GM21447 (cell line): ENCODE data around the gene ST6GALNAC3.

Experiments
- ATAC-seq: cut with Tn5 transposase; IDR thresholded peaks from one replicate; pipeline ENCODE4 v1.9.1; 2021; ENCODE audit not compliant: unreplicated experiment

The ST6GALNAC3 gene

GRCh38 chr1:76140227-76140626 lies 65.7 kb downstream of the ST6GALNAC3 start:
- ATAC-seq: no peak

DNA sequence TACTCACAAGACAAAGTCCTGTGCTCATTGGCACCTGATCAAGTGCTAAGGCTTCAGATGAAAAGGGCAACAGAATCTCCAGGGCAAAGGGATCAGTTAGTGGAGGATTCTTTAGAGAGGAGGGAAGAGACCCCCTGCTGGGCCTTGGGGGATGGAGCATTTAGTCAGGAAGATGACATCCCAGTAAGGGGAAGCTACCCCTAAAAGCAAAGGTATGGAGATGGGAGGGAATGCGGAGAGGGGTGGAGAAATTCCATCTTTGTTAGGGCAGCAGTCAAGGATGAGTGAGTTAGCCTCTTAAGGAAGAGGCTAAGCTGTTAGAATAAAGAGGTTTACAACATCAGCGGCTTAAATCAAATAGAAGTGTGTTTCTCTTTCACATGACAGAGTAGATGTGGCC lies 67.4 kb downstream of the ST6GALNAC3 start:
- ATAC-seq: no peak

- ATAC-seq: no peak
Measured at GRCh38 chr1:76142771-76143540, 68.4 kb downstream of the ST6GALNAC3 start.

GRCh38 chr1:76144247-76144646 lies 69.7 kb downstream of the ST6GALNAC3 start:
- no peak for ATAC-seq

- ATAC-seq: no peak
Measured at GRCh38 chr1:76145332-76145731, 70.8 kb downstream of the ST6GALNAC3 start.

DNA sequence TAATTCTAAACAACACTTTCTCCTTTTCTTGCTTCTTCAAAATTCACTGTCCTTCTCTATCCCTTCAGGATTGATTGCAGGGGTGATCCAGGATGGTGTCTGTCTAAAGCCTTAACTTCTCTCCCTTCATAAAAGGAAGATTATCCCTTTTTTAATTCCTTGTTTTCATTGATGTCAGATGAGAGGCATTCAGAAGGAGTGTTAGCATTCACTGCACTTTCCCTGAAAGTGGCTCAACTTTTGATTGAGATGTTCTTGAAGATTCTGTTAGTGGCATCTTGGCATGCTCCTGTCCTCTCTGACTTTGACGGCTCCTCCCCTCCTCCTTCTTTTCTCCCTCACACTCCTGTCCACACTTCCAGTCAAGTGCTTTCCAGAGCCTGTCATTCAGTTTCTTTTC lies 71.6 kb downstream of the ST6GALNAC3 start:
- ATAC-seq: no peak

- ATAC-seq: no peak
Measured at GRCh38 chr1:76147917-76148316, 73.4 kb downstream of the ST6GALNAC3 start.

DNA sequence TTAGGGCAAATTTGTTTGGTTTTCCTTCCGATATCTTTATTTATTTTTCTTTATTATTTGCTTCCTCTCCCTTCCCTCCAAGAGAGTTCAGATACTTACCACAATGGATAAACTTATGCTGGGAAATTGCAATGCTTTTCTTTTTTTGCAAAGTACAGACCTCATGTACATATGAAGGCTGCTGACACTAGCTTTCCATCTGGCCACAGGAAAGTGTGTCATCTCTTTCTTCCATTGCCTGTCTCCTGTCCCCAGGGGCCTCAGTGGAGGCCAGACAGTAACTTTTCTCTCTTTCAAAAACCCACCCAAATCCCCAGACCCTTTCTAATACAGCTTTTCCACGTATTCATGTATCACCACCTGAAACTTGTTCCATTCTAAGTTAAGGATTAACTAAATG lies 73.9 kb downstream of the ST6GALNAC3 start:
- ATAC-seq: no peak

GRCh38 chr1:76153841-76154205 lies 79.3 kb downstream of the ST6GALNAC3 start:
- no peak for ATAC-seq

GRCh38 chr1:76154206-76154956 lies 79.8 kb downstream of the ST6GALNAC3 start:
- peak; percentile 96 for ATAC-seq

GRCh38 chr1:76156987-76157386 lies 82.4 kb downstream of the ST6GALNAC3 start:
- ATAC-seq: no peak

GRCh38 chr1:76158126-76158525 lies 83.6 kb downstream of the ST6GALNAC3 start:
- no peak for ATAC-seq

- no peak for ATAC-seq
Measured at GRCh38 chr1:76160225-76160624, 85.7 kb downstream of the ST6GALNAC3 start.

DNA sequence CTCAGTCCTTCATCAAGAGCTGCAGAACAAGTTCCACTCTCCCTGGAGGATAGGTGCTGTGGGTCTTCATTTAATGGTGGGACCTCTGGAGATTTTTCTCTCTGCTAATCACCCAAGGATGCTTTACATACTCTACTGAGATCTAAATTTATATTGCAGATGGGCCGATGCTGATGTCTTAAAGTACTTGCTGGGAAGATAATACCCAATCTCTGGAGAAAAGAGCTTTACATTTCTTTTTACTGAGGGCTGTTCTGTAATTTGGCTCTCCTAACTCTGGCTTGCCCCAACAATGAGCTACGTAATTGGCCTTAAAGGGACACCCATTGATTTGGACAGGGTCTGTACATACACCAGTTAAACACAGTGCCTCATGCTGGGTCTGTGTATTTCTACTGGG lies 86.9 kb downstream of the ST6GALNAC3 start:
- no peak for ATAC-seq

DNA sequence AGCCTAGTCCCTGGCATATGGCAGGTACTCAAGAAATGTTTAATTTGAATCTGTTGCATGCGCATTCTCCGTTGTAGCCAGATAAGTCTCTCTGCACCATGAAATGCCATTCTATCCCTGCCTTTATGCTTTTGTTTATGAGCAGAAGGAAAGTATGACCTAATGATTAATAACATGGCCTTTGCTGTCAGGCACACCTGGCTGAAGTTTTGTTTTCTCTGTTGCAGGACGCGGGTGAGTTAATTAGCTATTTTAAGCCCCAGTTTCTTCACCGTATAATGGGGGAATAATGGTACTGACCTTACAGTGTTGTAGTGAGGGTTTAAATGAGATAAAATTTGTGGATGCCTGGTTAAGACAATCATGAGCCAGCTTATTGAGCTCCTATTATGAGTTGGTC lies 87.7 kb downstream of the ST6GALNAC3 start:
- no peak for ATAC-seq

GRCh38 chr1:76164165-76164564 lies 89.6 kb downstream of the ST6GALNAC3 start:
- no peak for ATAC-seq

- no peak for ATAC-seq
Measured at GRCh38 chr1:76170084-76170483, 95.5 kb downstream of the ST6GALNAC3 start.

DNA sequence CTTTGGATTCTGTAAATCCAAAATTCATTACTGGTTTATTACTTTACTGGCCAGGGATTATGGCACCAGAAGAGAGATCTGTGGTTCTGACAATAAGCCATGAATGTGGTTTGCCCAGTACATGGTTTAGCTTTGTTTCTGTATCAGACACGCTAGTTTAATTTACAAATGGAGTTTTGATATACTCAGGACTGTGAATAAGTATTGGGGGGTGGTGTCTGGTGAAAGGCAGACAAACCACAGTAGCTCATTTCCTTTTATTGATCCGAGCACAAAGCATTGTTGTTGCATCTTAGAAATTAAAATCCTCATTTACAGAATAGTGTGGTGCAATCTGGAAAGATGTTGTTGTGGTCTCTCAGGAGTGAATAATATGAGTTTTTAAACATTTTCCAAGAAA lies 96.0 kb downstream of the ST6GALNAC3 start:
- no peak for ATAC-seq

- ATAC-seq: no peak
Measured at GRCh38 chr1:76176000-76176399, 101.5 kb downstream of the ST6GALNAC3 start.

GRCh38 chr1:76177615-76178014 lies 103.1 kb downstream of the ST6GALNAC3 start:
- ATAC-seq: no peak

DNA sequence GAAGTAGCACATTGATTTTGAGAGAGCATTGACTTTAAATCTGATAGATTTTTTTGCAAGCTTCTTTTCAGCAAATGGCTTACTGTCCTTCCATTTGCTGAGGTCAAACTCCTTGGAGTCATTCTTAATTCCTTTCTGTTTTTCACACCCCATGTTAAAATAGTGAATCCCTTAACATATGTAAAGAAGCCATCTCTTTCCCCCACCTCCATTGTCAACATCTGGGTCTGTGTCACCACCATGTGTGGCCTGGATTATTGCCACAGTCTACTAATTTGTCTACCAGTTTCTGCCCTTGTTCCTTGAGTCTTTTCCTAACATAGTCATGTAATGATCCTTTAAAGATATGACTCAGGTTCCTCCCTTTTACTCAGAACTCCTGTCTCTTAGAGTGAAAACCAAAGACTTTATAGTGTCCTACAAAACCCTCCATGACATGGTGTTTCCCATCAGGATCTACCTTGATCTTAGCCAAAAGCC lies 104.7 kb downstream of the ST6GALNAC3 start:
- ATAC-seq: no peak

- no peak for ATAC-seq
Measured at GRCh38 chr1:76185207-76185606, 110.7 kb downstream of the ST6GALNAC3 start.
